GM12892 (cell line): ENCODE results near the gene ZNF254. TPM values are rescaled to one million over a fixed set of nuclear protein-coding genes. Genes with fewer than 3 reads are reported as not detected.
"Not testable (repeated sequence)": the region's sequence is repeated elsewhere in the genome, so short reads cannot be mapped to it uniquely, and the experiment has no call there.

Source experiments
- DNase-seq: peaks from one replicate; pipeline ENCODE4 v3.0.0; 2011; ENCODE audit not compliant: insufficient read length
- FAIRE-seq: peaks from 2 replicates; lab custom pipeline; 2011; peaks lifted over from hg19 to GRCh38; lab: Jason Lieb, UNC
- POLR2A ChIP-seq: IDR thresholded peaks from 2 replicates; pipeline ENCODE4 v1.6.1; 2011; ENCODE audit warnings: low read depth, low read length, control low read depth
- POLR2AphosphoS5 ChIP-seq: IDR thresholded peaks from 2 replicates; pipeline ENCODE4 v1.6.1; 2011; ENCODE audit warnings: low read depth, low read length, control low read depth
- TAF1 ChIP-seq: IDR thresholded peaks from 2 replicates; pipeline ENCODE4 v1.6.1; 2011; ENCODE audit warnings: low read depth, mild to moderate bottlenecking, control low read depth, low read length, borderline replicate concordance
- polyA plus RNA-seq: library from polyadenylated mRNA; unstranded; fragments of >200 nt; gene quantifications from one replicate; pipeline ENCODE4 v1.2.1, GENCODE V29; 2012; ENCODE audit warnings: missing spikeins, inconsistent platforms; ENCODE audit not compliant: missing spikeins

Gene ZNF254
- polyA plus RNA-seq, result 5.7 TPM

- peak; percentile 90 for TF ChIP-seq POLR2A
- peak; percentile 62; the same call in 1 of the 2 replicates for TF ChIP-seq TAF1
- TF ChIP-seq POLR2AphosphoS5, result peak; percentile 76
- FAIRE-seq, result peak; percentile 84
- DNase-seq, result peak; percentile 62
Measured at GRCh38 chr19:24086974-24087595, at the start of gene ZNF254. ZNF254 (plus strand) TSS chr19:24087187; CDS start chr19:24087308, 121 bp downstream.

- TF ChIP-seq POLR2AphosphoS5 (no peak), TAF1 (no peak), POLR2A (no peak)
- FAIRE-seq (no peak), DNase-seq (no peak)
Measured at GRCh38 chr19:24040621-24041020, 46.4 kb upstream of the ZNF254 start.

GRCh38 chr19:24041326-24041725 lies 45.7 kb upstream of the ZNF254 start:
- not testable (repeated sequence) for FAIRE-seq, DNase-seq

GRCh38 chr19:24046550-24046949 lies 40.4 kb upstream of the ZNF254 start:
- no peak for FAIRE-seq
- TF ChIP-seq TAF1, result no peak
- no peak for TF ChIP-seq POLR2A
- TF ChIP-seq POLR2AphosphoS5, result no peak
- no peak for DNase-seq

GRCh38 chr19:24048261-24048660 lies 38.7 kb upstream of the ZNF254 start:
- DNase-seq (no peak), FAIRE-seq (no peak)
- TF ChIP-seq POLR2AphosphoS5 (no peak), POLR2A (no peak), TAF1 (no peak)

GRCh38 chr19:24049537-24049936 lies 37.5 kb upstream of the ZNF254 start:
- DNase-seq (no peak), FAIRE-seq (no peak)
- TF ChIP-seq POLR2AphosphoS5, result no peak
- TF ChIP-seq POLR2A, result no peak
- no peak for TF ChIP-seq TAF1

GRCh38 chr19:24051516-24051915 lies 35.5 kb upstream of the ZNF254 start:
- DNase-seq (no peak), FAIRE-seq (no peak)
- no peak for TF ChIP-seq POLR2AphosphoS5
- TF ChIP-seq POLR2A, result no peak
- TF ChIP-seq TAF1, result no peak

GRCh38 chr19:24052811-24053210 lies 34.2 kb upstream of the ZNF254 start:
- no peak for FAIRE-seq

GRCh38 chr19:24053601-24054000 lies 33.4 kb upstream of the ZNF254 start:
- no peak for FAIRE-seq
- TF ChIP-seq POLR2A (no peak), TAF1 (no peak), POLR2AphosphoS5 (no peak)
- DNase-seq, result no peak

More at GRCh38 chr19:24052811-24053210, 34.2 kb upstream of the ZNF254 start:
- TF ChIP-seq POLR2AphosphoS5 (no peak), TAF1 (no peak), POLR2A (no peak)
- no peak for DNase-seq

- TF ChIP-seq TAF1 (no peak), POLR2AphosphoS5 (no peak), POLR2A (no peak)
- no peak for DNase-seq
- no peak for FAIRE-seq
Measured at GRCh38 chr19:24054044-24054935, 32.7 kb upstream of the ZNF254 start.

GRCh38 chr19:24055548-24055947 lies 31.4 kb upstream of the ZNF254 start:
- TF ChIP-seq POLR2A (no peak), POLR2AphosphoS5 (no peak), TAF1 (no peak)
- DNase-seq, result no peak
- FAIRE-seq, result no peak

GRCh38 chr19:24057144-24057543 lies 29.8 kb upstream of the ZNF254 start:
- FAIRE-seq, result no peak
- DNase-seq, result no peak
- TF ChIP-seq POLR2AphosphoS5 (no peak), POLR2A (no peak), TAF1 (no peak)
